K562 (cell line): Measurements from ENCODE around the gene FAM174C. TPM values are rescaled to one million over a fixed set of nuclear protein-coding genes. Genes with fewer than 3 reads are reported as not detected.

Experiments used
- ATF3 ChIP-seq, 2 experiments: fragments of 450-650 bp in 1 of 2; sonication (generic) in 1 of 2; formaldehyde crosslinking in 1 of 2; IDR thresholded peaks in 1 of 2; conservative IDR thresholded peaks in 1 of 2; 2 replicates each; pipeline versions ENCODE4 v1.6.1 to v1.8.1; 2016 to 2023; ENCODE audit warnings: mild to moderate bottlenecking in 2 of 2, moderate library complexity in 2 of 2, inconsistent platforms in 1 of 2, missing genetic modification reagents in 1 of 2
- CBX8 ChIP-seq: fragments of 200-600 bp; sonication (generic); IDR thresholded peaks from 2 replicates; pipeline ENCODE4 v1.6.1; 2012; ENCODE audit warnings: borderline replicate concordance, mixed run types, low read depth, mild to moderate bottlenecking, moderate library complexity, mixed read lengths, low read length, control low read depth, inconsistent platforms; ENCODE audit not compliant: poor library complexity, severe bottlenecking; ENCODE audit errors: extremely low read depth
- ETV6 ChIP-seq, 3 experiments: fragments of 150-350 bp in 1 of 3; sonication (generic) in 1 of 3; formaldehyde crosslinking in 1 of 3; IDR thresholded peaks; 2 replicates each; pipeline versions ENCODE4 v1.6.1 to v1.8.0; 2014 to 2022; ENCODE audit warnings: borderline replicate concordance in 2 of 3, low read depth in 2 of 3, antibody characterized with exemption in 1 of 3, low read length in 1 of 3, mild to moderate bottlenecking in 1 of 3, missing genetic modification reagents in 1 of 3
- GMEB1 ChIP-seq: fragments of 250-450 bp; sonication (Bioruptor Pico); IDR thresholded peaks from 2 replicates; pipeline ENCODE4 v1.4.0; 2020; ENCODE audit warnings: mild to moderate bottlenecking
- KAT7 ChIP-seq: sonication (generic); formaldehyde crosslinking; IDR thresholded peaks from 2 replicates; pipeline ENCODE4 v1.8.0; 2022; ENCODE audit warnings: missing genetic modification reagents, mild to moderate bottlenecking, borderline replicate concordance
- KLF1 ChIP-seq: fragments of 450-650 bp; IDR thresholded peaks from 2 replicates; pipeline ENCODE4 v1.6.1; 2016; ENCODE audit warnings: missing genetic modification characterization, missing compliant biosample characterization
- RNF2 ChIP-seq: sonication (generic); IDR thresholded peaks from 2 replicates; pipeline ENCODE4 v1.6.1; 2016
- SMAD1 ChIP-seq: fragments of 150-350 bp; IDR thresholded peaks from 2 replicates; pipeline ENCODE4 v1.6.1; 2014; ENCODE audit warnings: low read length, low read depth; ENCODE audit not compliant: partially characterized antibody
- SMAD3 ChIP-seq: fragments of 450-650 bp; formaldehyde crosslinking; conservative IDR thresholded peaks from 2 replicates; pipeline ENCODE4 v1.4.0; 2020; ENCODE audit warnings: mild to moderate bottlenecking
- TEAD4 ChIP-seq, 2 experiments: sonication (generic) in 1 of 2; formaldehyde crosslinking in 1 of 2; IDR thresholded peaks; 2 replicates each; pipeline versions ENCODE4 v1.6.1 to v1.8.0; 2012 to 2022; ENCODE audit warnings: borderline replicate concordance in 1 of 2, inconsistent platforms in 1 of 2, low read length in 1 of 2, mild to moderate bottlenecking in 1 of 2, missing genetic modification reagents in 1 of 2
- ZNF354B ChIP-seq: fragments of 250-450 bp; sonication (Bioruptor Pico); IDR thresholded peaks from 2 replicates; pipeline ENCODE4 v1.4.0; 2020
- polyA plus RNA-seq, 8 experiments: library from polyadenylated mRNA; depleted of rRNA in 4 of 8; stranded (reverse) in 5 of 8; unstranded in 3 of 8; fragments of >200 nt; fragmentation: Nextera tagmentation in 2 of 8; fragmentation: Illumina TruSeq in 1 of 8; extraction: Ambion mirVana in 2 of 8; extraction: Trizol in 1 of 8; gene quantifications; 2 replicates each; pipeline versions ENCODE4 v1.2.1 to v1.2.3, GENCODE V29; 2011 to 2014; ENCODE audit warnings: inconsistent platforms in 1 of 8, missing spikeins in 1 of 8
- total RNA-seq, 7 experiments: library from RNA; depleted of rRNA in 6 of 7; stranded (reverse); fragments of >200 nt in 6 of 7; fragmentation: Illumina TruSeq in 2 of 7; extraction: Trizol in 2 of 7; gene quantifications; 2 replicates each; pipeline versions ENCODE4 v1.2.1 to v1.2.3, GENCODE V29; 2011 to 2021; ENCODE audit warnings: low replicate concordance in 1 of 7
- TF ChIP-seq, protein P1 (sequence below): fragments of 150-350 bp; conservative IDR thresholded peaks from 2 replicates; pipeline ENCODE4 v1.6.1; 2014; ENCODE audit warnings: low read length
- TF ChIP-seq, protein P2 (sequence below), 2 experiments: IDR thresholded peaks in 1 of 2; conservative IDR thresholded peaks in 1 of 2; 2 replicates each; pipeline ENCODE4 v1.6.1; 2016; ENCODE audit warnings: low read depth in 2 of 2, mild to moderate bottlenecking in 1 of 2, missing compliant biosample characterization in 1 of 2, missing genetic modification characterization in 1 of 2, moderate library complexity in 1 of 2
- TF ChIP-seq, protein P3 (sequence below): fragments of 250-450 bp; sonication (Bioruptor Pico); IDR thresholded peaks from 2 replicates; pipeline ENCODE4 v1.4.0; 2020; ENCODE audit warnings: mild to moderate bottlenecking, moderate library complexity

FAM174C gene
- total and polyA plus RNA-seq, 9 of the 15 experiments (the other 6 are each of a cell fraction or from before 2014, with no cell fraction given): 0.66 to 89.6 (median 20.3) TPM

GRCh38 chr19:1264801-1265614, 10.3 kb upstream of the FAM174C start (continued):
- TF ChIP-seq, protein P1, sequence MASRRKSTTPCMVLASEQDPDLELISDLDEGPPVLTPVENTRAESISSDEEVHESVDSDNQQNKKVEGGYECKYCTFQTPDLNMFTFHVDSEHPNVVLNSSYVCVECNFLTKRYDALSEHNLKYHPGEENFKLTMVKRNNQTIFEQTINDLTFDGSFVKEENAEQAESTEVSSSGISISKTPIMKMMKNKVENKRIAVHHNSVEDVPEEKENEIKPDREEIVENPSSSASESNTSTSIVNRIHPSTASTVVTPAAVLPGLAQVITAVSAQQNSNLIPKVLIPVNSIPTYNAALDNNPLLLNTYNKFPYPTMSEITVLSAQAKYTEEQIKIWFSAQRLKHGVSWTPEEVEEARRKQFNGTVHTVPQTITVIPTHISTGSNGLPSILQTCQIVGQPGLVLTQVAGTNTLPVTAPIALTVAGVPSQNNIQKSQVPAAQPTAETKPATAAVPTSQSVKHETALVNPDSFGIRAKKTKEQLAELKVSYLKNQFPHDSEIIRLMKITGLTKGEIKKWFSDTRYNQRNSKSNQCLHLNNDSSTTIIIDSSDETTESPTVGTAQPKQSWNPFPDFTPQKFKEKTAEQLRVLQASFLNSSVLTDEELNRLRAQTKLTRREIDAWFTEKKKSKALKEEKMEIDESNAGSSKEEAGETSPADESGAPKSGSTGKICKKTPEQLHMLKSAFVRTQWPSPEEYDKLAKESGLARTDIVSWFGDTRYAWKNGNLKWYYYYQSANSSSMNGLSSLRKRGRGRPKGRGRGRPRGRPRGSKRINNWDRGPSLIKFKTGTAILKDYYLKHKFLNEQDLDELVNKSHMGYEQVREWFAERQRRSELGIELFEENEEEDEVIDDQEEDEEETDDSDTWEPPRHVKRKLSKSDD: no peak
- TF ChIP-seq KLF1: no peak
- no peak for TF ChIP-seq ZNF354B
- TF ChIP-seq CBX8: no peak
- no peak for TF ChIP-seq SMAD1
- peak; percentile 95 for TF ChIP-seq ATF3 (IDR thresholded peaks at IDR 0.05)
- 0 out of 2 replicates have a peak, but pooled peaks have one; percentile 63 for TF ChIP-seq ATF3 (CRISPR knock-in tag; conservative IDR thresholded peaks at IDR 0.05)
- TF ChIP-seq, protein P2, sequence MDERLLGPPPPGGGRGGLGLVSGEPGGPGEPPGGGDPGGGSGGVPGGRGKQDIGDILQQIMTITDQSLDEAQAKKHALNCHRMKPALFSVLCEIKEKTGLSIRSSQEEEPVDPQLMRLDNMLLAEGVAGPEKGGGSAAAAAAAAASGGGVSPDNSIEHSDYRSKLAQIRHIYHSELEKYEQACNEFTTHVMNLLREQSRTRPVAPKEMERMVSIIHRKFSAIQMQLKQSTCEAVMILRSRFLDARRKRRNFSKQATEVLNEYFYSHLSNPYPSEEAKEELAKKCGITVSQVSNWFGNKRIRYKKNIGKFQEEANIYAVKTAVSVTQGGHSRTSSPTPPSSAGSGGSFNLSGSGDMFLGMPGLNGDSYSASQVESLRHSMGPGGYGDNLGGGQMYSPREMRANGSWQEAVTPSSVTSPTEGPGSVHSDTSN (CRISPR knock-in tag; IDR thresholded peaks at IDR 0.05; ENCODE audit: low read depth): no peak
- TF ChIP-seq, protein P2 (tag; conservative IDR thresholded peaks at IDR 0.05; ENCODE audit: low read depth): no peak
- TF ChIP-seq KAT7 (CRISPR knock-in tag): no peak
- no peak for TF ChIP-seq RNF2
- no peak for TF ChIP-seq SMAD3 (CRISPR knock-in tag)
- TF ChIP-seq TEAD4 (IDR thresholded peaks at IDR 0.05; ENCODE audit: low read length): peak; percentile 93
- TF ChIP-seq TEAD4 (CRISPR knock-in tag; IDR thresholded peaks at IDR 0.05; ENCODE audit: borderline replicate concordance): peak; percentile 97
- TF ChIP-seq GMEB1 (CRISPR knock-in tag): no peak
- TF ChIP-seq, protein P3, sequence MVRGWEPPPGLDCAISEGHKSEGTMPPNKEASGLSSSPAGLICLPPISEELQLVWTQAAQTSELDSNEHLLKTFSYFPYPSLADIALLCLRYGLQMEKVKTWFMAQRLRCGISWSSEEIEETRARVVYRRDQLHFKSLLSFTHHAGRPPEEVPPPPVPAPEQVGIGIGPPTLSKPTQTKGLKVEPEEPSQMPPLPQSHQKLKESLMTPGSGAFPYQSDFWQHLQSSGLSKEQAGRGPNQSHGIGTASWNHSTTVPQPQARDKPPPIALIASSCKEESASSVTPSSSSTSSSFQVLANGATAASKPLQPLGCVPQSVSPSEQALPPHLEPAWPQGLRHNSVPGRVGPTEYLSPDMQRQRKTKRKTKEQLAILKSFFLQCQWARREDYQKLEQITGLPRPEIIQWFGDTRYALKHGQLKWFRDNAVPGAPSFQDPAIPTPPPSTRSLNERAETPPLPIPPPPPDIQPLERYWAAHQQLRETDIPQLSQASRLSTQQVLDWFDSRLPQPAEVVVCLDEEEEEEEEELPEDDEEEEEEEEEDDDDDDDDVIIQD (CRISPR knock-in tag): no peak
- no peak for TF ChIP-seq ETV6 (IDR thresholded peaks at IDR 0.05; ENCODE audit: borderline replicate concordance in 1 of 2, low read depth in 2 of 2, low read length in 1 of 2)
- no peak for TF ChIP-seq ETV6 (CRISPR knock-in tag; IDR thresholded peaks at IDR 0.05; ENCODE audit: borderline replicate concordance)
